Activated CD8-positive, alpha-beta memory T cell treated with anti-CD3 and anti-CD28 coated beads, Interleukin-2, amount 50 U/mL, for 24 hours (primary cell): ENCODE data around the gene ENAM.
"Not testable (repeated sequence)": the region's sequence is repeated elsewhere in the genome, so short reads cannot be mapped to it uniquely, and the experiment has no call there.

Experiments used
- DNase-seq: peaks from one replicate; pipeline ENCODE4 v3.0.0-alpha.2; 2020; ENCODE audit errors: extremely low read depth

Gene ENAM

GRCh38 chr4:70676554-70677090 lies 48.1 kb downstream of the ENAM start:
- no peak for DNase-seq

- no peak for DNase-seq
Observed at GRCh38 chr4:70678383-70678999, 49.9 kb downstream of the ENAM start.

- DNase-seq: no peak
Observed at GRCh38 chr4:70680934-70681333, 52.4 kb downstream of the ENAM start.

- DNase-seq: no peak
Observed at GRCh38 chr4:70681704-70682103, 53.2 kb downstream of the ENAM start.

GRCh38 chr4:70682142-70682541 lies 53.6 kb downstream of the ENAM start:
- not testable (repeated sequence) for DNase-seq

GRCh38 chr4:70687392-70687791 lies 58.8 kb downstream of the ENAM start:
- DNase-seq: no peak

GRCh38 chr4:70687821-70688794 lies 59.6 kb downstream of the ENAM start, which contains the start of gene UTP3:
Gene UTP3 (plus strand): TSS chr4:70688532. CDS start chr4:70688678, 146 bp downstream.
- DNase-seq: peak; percentile 84

GRCh38 chr4:70688795-70689231 lies 60.3 kb downstream of the ENAM start:
- DNase-seq: no peak

GRCh38 chr4:70691661-70692060 lies 63.1 kb downstream of the ENAM start:
- DNase-seq: no peak

GRCh38 chr4:70694633-70695032 lies 66.1 kb downstream of the ENAM start:
- not testable (repeated sequence) for DNase-seq
